CD4-positive, alpha-beta memory T cell (primary cell): ENCODE results near the gene ACAN. TPM values are rescaled to one million over a fixed set of nuclear protein-coding genes. Genes with fewer than 3 reads are reported as not detected.

Experiments used
- polyA plus RNA-seq, 2 donors: library from polyadenylated mRNA; unstranded; fragments of 300-500 nt; fragmentation: Illumina TruSeq; gene quantifications; one replicate each; pipeline ENCODE4 v1.2.3, GENCODE V29; 2021
- total RNA-seq, 2 experiments: library from RNA; stranded (reverse); gene quantifications; one replicate each; pipeline ENCODE4 v1.2.3, GENCODE V29; 2021

ACAN gene
- total and polyA plus RNA-seq, 4 experiments from 2014 or later = 0.02 TPM; not detected in 3

Other genes with a start within 250 kb of the ACAN start
- gene AEN, start 182.1 kb upstream of the ACAN start, total RNA-seq = 10 to 100 TPM; 54.5 to 56.8 TPM
- gene AEN, start 182.1 kb upstream of the ACAN start, polyA plus RNA-seq = 10 to 100 TPM; 33.2 to 35.8 TPM
- gene ISG20, start 164.4 kb upstream of the ACAN start, total RNA-seq = 100 to 1,000 TPM; 144 to 153 TPM
- gene ISG20, start 164.4 kb upstream of the ACAN start, polyA plus RNA-seq = 100 to 1,000 TPM; 494 to 667 TPM
- gene HAPLN3, start 92.1 kb downstream of the ACAN start, total RNA-seq = 100 to 1,000 TPM; 124 to 126 TPM
- gene HAPLN3, start 92.1 kb downstream of the ACAN start, polyA plus RNA-seq = 10 to 100 TPM; 40.7 to 44.7 TPM
- 100 to 1,000 TPM in 1 of 2 experiments, 10 to 100 TPM in 1; 92.8 to 102 TPM for gene MFGE8, start 109.9 kb downstream of the ACAN start, total RNA-seq
- 10 to 100 TPM in 1 of 2 donors, 1 to 10 TPM in 1; 5.1 to 13.0 TPM for gene MFGE8, start 109.9 kb downstream of the ACAN start, polyA plus RNA-seq